Measurements from ENCODE around the gene NCAM2. TPM values are rescaled to one million over a fixed set of nuclear protein-coding genes. Genes with fewer than 3 reads are reported as not detected.

Gene NCAM2
- total RNA-seq, 4 donors from 2014 or later, result 4.2 to 7.5 (median 4.9) TPM

DNA sequence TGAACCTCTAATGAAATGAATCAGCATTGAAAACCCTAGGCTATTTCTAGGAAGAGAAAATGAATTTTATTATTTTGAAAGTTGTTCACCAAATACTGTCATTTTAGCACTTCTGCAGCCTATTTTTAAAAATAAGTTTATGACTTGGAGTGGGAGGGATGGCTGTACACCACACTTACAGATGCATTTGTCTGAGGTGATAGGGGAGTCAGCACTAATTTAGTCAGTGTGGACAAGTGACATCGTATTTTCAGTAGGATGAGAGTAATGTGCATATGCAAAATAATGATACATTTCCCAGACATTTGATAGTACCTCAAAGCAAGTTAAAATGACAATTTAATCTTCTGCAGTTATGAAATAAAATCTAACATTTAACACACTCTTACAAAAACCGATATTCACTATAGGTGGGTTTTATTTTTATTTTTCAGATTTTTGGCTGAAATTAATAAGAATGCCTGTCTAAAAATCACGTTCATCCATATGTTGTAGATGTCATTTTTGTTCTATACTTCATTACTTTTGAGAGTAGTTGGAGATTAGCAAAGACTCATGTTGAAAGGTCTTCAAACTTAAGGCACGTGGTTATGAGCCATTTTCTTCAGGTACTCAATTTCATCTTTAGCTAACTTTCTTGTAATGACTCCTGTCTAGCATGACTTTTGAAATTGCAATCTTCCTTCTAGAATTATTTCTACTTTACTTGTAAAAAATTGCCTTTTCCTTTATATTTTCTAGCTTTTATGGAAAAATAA is 186.7 kb downstream of the NCAM2 start:
- no peak overlapping the region for H3K27ac ChIP-seq (replicated peaks in 1 of 4)
- intact Hi-C loops (cut with DNase I), result no loop called here
- no peaks in the 10 kb centered on the region for H3K4me1 ChIP-seq
- no peak overlapping the region for H3K4me3 ChIP-seq
- H3K9me3 ChIP-seq, result no peaks in the 10 kb centered on the region
- whole genome bisulfite sequencing, result 87% methylated on average over 4 of the region's 4 CpGs
- DNase-seq (ENCODE audit: extremely low spot score), result no peak
- TF ChIP-seq EP300 (IDR thresholded peaks at IDR 0.05), result no peak
- TF ChIP-seq POLR2AphosphoS5 (IDR thresholded peaks at IDR 0.05), result no peak
- no peak for TF ChIP-seq POLR2A (IDR thresholded peaks at IDR 0.05; ENCODE audit: low read depth)
- TF ChIP-seq, protein P1, sequence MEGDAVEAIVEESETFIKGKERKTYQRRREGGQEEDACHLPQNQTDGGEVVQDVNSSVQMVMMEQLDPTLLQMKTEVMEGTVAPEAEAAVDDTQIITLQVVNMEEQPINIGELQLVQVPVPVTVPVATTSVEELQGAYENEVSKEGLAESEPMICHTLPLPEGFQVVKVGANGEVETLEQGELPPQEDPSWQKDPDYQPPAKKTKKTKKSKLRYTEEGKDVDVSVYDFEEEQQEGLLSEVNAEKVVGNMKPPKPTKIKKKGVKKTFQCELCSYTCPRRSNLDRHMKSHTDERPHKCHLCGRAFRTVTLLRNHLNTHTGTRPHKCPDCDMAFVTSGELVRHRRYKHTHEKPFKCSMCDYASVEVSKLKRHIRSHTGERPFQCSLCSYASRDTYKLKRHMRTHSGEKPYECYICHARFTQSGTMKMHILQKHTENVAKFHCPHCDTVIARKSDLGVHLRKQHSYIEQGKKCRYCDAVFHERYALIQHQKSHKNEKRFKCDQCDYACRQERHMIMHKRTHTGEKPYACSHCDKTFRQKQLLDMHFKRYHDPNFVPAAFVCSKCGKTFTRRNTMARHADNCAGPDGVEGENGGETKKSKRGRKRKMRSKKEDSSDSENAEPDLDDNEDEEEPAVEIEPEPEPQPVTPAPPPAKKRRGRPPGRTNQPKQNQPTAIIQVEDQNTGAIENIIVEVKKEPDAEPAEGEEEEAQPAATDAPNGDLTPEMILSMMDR (IDR thresholded peaks at IDR 0.05), result no peak
- no peaks in the 10 kb centered on the region for H3K36me3 ChIP-seq
- no peaks in the 10 kb centered on the region for H3K27me3 ChIP-seq

DNA sequence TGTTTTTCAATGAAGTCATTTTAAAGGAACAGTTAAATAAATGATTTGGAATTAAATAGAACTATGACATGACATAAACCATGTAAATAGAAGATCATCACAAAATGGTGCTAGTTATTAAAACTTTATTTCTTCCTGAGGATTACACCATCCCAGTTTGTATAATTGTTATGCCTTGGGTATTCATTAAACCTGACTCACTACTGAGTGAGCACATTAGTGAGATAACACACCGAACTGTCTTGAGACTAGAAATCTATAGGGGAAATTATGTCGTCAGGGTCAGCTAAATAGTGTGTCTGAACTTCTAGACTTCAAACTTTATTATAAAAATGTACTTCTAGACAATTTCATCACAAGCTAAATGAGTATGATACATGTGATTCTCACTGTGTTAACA is 189.4 kb downstream of the NCAM2 start:
- Histone ChIP-seq H3K4me3 (no peak overlapping the region), H3K27ac (replicated peaks in 1 of 4) (no peak overlapping the region), H3K4me1 (no peaks in the 10 kb centered on the region), H3K9me3 (no peaks in the 10 kb centered on the region), H3K36me3 (no peaks in the 10 kb centered on the region), H3K27me3 (no peaks in the 10 kb centered on the region)
- DNase-seq (ENCODE audit: extremely low spot score), result no peak
- whole genome bisulfite sequencing, result 85% methylated on average over 2 of the region's 2 CpGs
- intact Hi-C loops (cut with DNase I), result no loop called here
- TF ChIP-seq POLR2AphosphoS5 (IDR thresholded peaks at IDR 0.05) (no peak), EP300 (IDR thresholded peaks at IDR 0.05) (no peak), POLR2A (IDR thresholded peaks at IDR 0.05; ENCODE audit: low read depth) (no peak)
- TF ChIP-seq, protein P1 (IDR thresholded peaks at IDR 0.05), result no peak

DNA sequence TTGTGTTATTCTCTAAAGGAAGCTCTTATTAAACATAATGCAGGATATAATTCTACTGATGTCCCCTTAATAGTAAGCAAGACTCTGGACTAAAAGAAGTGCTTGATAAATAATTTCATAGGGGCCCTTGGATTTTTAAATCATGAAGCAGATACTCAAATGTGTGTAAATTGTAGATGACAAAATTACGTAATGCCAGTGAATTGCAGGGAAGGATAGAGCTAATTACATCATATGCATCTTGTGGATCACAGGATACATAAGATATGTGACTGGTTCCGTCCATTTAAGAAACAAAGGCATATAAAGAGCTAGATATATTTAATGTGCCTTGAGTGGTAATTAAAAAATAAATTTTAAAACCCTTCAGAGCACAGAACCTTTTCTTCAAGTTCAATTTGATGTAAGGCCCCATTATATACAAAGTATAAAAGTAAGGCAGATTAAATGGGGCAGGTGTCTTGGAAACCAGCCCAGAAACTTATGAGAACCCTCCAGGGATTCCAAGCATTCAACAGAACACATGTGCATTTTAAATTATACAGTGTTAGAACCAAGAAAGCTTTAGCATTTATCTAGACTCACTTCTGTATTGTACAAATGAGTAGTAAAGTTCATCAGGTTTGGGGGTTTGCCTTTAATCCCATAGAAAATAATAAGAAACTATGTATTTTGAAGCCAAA is 190.4 kb downstream of the NCAM2 start:
- H3K4me1 ChIP-seq, result no peaks in the 10 kb centered on the region
- TF ChIP-seq POLR2A (IDR thresholded peaks at IDR 0.05; ENCODE audit: low read depth), result no peak
- TF ChIP-seq EP300 (IDR thresholded peaks at IDR 0.05), result no peak
- TF ChIP-seq, protein P1 (IDR thresholded peaks at IDR 0.05), result no peak
- TF ChIP-seq POLR2AphosphoS5 (IDR thresholded peaks at IDR 0.05), result no peak
- no peak overlapping the region for H3K4me3 ChIP-seq
- no peaks in the 10 kb centered on the region for H3K27me3 ChIP-seq
- intact Hi-C loops (cut with DNase I), result no loop called here
- WGBS, result 66% methylated on average over 2 of the region's 2 CpGs
- no peak overlapping the region for H3K27ac ChIP-seq (replicated peaks in 1 of 4)
- H3K36me3 ChIP-seq, result no peaks in the 10 kb centered on the region
- DNase-seq (ENCODE audit: extremely low spot score), result no peak
- no peaks in the 10 kb centered on the region for H3K9me3 ChIP-seq

GRCh38 chr21:21195417-21195943 is 197.3 kb downstream of the NCAM2 start:
- intact Hi-C loops (cut with DNase I), result no loop called here
- Histone ChIP-seq H3K9me3 (no peaks in the 10 kb centered on the region), H3K4me1 (peaks cover 0 to 15% (median 7%) of the 10 kb centered on the region in 4 donors), H3K36me3 (no peaks in the 10 kb centered on the region), H3K27me3 (no peaks in the 10 kb centered on the region), H3K27ac (replicated peaks in 1 of 4) (no peak overlapping the region), H3K4me3 (no peak overlapping the region)
- TF ChIP-seq POLR2AphosphoS5 (IDR thresholded peaks at IDR 0.05) (no peak), POLR2A (IDR thresholded peaks at IDR 0.05; ENCODE audit: low read depth) (no peak), EP300 (IDR thresholded peaks at IDR 0.05) (no peak)
- TF ChIP-seq, protein P1 (IDR thresholded peaks at IDR 0.05), result no peak
- 88% methylated on average over 1 of the region's 1 CpG for WGBS
- no peak for DNase-seq (ENCODE audit: extremely low spot score)

All from esophagus muscularis mucosa (tissue), 4 donors.